Body of pancreas (tissue), 4 donors: ENCODE results near the gene CNGB1. TPM values are rescaled to one million over a fixed set of nuclear protein-coding genes. Genes with fewer than 3 reads are reported as not detected.

Experiments used
- ATAC-seq: fragments of 150-250 bp; one replicate; pipeline ENCODE4 v1.9.1; 2016
- DNase-seq, 4 donors: peaks; one replicate each; pipeline ENCODE4 v3.0.0-alpha.2; 2019
- H3K27ac ChIP-seq, 4 donors: fragments of 200-600 bp; sonication (generic); 1 replicate in 3 of 4; 2 replicates in 1 of 4; pipeline versions ENCODE4 v1.5.1 to v1.6.1; 2016 to 2019; ENCODE audit warnings: mild to moderate bottlenecking in 1 of 4, mixed read lengths in 1 of 4, moderate library complexity in 1 of 4
- H3K27me3 ChIP-seq, 2 donors: fragments of 200-600 bp; sonication (generic); one replicate each; pipeline ENCODE4 v1.6.0; 2016; ENCODE audit warnings: mild to moderate bottlenecking in 1 of 2
- H3K36me3 ChIP-seq, 2 donors: fragments of 200-600 bp; sonication (generic); replicated peaks in 1 of 2; 2 replicates each; pipeline ENCODE4 v1.5.1; 2016; ENCODE audit warnings: low read depth in 2 of 2; ENCODE audit not compliant: insufficient read depth in 1 of 2
- H3K4me1 ChIP-seq: fragments of 200-600 bp; sonication (generic); one replicate; pipeline ENCODE4 v1.6.0; 2016
- H3K4me3 ChIP-seq, 2 donors: fragments of 200-600 bp; sonication (generic); 1 replicate in 1 of 2; 2 replicates in 1 of 2; pipeline ENCODE4 v1.5.1; 2016 to 2019
- H3K9me3 ChIP-seq, 3 donors: fragments of 200-600 bp; sonication (generic); 1 replicate in 2 of 3; 2 replicates in 1 of 3; pipeline ENCODE4 v1.5.1; 2016
- POLR2A ChIP-seq, 3 donors: fragments of 450-650 bp; IDR thresholded peaks; one replicate each; pipeline ENCODE4 v1.6.1; 2016; ENCODE audit warnings: antibody characterized with exemption in 3 of 3, mild to moderate bottlenecking in 2 of 3
- WGBS, 2 donors: methylation state at CpG; one replicate each; pipeline ENCODE4 v1.1.5; 2017; 5-methylcytosine and 5-hydroxymethylcytosine counted together
- intact Hi-C: fragments of 100-400 bp; cut with DNase I; formaldehyde crosslinking; loops from one replicate; pipeline ENCODE4 v1.15.1; 2023
- total RNA-seq, 2 donors: library from RNA; depleted of rRNA; stranded (reverse); fragments of >200 nt; gene quantifications; one replicate each; pipeline ENCODE4 v1.1.0, GENCODE V29; 2016
- TF ChIP-seq, protein P1 (sequence below), 7 experiments: fragments of 450-650 bp in 4 of 7; fragments of 200-600 bp in 3 of 7; sonication (generic) in 3 of 7; IDR thresholded peaks; one replicate each; pipeline ENCODE4 v1.5.1; 2016 to 2019; ENCODE audit warnings: antibody characterized with exemption in 7 of 7

CNGB1 gene
- total RNA-seq, 2 donors from 2014 or later: not detected

DNA sequence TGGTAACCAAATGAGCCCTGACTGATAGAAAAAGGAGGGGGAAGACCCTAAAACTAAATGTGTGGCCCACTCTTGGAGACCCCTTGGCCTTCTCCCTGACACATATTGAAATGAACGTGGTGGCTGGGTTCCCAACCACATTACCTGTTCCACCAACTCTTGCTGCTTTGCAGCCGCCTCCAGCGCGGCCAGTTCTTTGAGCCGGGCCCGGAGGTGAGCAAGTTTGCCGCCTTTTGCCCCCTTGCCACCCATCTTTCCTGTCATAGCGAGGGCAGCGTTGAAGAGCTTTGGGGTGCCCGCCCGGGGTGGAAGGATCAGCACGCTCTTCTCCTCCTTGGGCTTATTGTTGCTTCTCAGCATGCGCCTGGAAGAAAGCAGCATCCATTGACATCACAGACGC is 83.2 kb downstream of the CNGB1 start:
- intact Hi-C loops: no loop called here
- WGBS, 2 donors: 89 to 98% methylated on average over 14 of the region's 14 CpGs

DNA sequence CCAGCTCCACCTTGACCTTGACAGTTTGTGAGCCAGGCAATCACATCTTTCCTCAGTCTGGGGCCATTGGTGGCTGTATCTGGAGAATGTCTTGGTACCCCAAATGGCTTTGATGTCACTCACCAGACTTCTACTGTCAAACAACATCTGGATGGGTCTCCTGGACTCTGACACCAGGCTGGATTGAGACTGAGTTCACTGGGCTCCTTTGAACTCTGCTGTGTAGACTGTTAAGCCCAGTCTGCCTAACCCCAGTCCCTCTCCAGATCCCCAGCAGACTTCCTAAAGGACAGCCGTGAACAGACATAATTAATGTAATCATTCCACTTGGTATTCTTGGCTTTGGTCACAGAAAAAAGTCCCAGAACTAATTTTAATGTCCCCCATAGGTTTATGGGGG is 84.5 kb downstream of the CNGB1 start:
- H3K27ac ChIP-seq: no peak overlapping the region
- H3K27me3 ChIP-seq: no peaks in the 10 kb centered on the region
- peaks cover 16% of the 10 kb centered on the region for H3K4me1 ChIP-seq
- H3K36me3 ChIP-seq: no peaks in the 10 kb centered on the region
- DNase-seq (no peak), ATAC-seq (no peak)
- H3K9me3 ChIP-seq: no peaks in the 10 kb centered on the region
- H3K4me3 ChIP-seq: no peak overlapping the region
- 87 to 89% methylated on average over 1 of the region's 1 CpG for WGBS, 2 donors
- no peak for TF ChIP-seq POLR2A (IDR thresholded peaks at IDR 0.05)
- TF ChIP-seq, protein P1, sequence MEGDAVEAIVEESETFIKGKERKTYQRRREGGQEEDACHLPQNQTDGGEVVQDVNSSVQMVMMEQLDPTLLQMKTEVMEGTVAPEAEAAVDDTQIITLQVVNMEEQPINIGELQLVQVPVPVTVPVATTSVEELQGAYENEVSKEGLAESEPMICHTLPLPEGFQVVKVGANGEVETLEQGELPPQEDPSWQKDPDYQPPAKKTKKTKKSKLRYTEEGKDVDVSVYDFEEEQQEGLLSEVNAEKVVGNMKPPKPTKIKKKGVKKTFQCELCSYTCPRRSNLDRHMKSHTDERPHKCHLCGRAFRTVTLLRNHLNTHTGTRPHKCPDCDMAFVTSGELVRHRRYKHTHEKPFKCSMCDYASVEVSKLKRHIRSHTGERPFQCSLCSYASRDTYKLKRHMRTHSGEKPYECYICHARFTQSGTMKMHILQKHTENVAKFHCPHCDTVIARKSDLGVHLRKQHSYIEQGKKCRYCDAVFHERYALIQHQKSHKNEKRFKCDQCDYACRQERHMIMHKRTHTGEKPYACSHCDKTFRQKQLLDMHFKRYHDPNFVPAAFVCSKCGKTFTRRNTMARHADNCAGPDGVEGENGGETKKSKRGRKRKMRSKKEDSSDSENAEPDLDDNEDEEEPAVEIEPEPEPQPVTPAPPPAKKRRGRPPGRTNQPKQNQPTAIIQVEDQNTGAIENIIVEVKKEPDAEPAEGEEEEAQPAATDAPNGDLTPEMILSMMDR (IDR thresholded peaks at IDR 0.05): no peak
- intact Hi-C loops: no loop called here

More for the DNA sequence above, 83.2 kb downstream of the CNGB1 start:
- no peak for ATAC-seq
- DNase-seq: no peak
- peaks cover 18% of the 10 kb centered on the region for H3K4me1 ChIP-seq
- H3K27me3 ChIP-seq: no peaks in the 10 kb centered on the region
- H3K9me3 ChIP-seq: no peaks in the 10 kb centered on the region
- no peaks in the 10 kb centered on the region for H3K36me3 ChIP-seq
- H3K27ac ChIP-seq: no peak overlapping the region
- no peak for TF ChIP-seq POLR2A (IDR thresholded peaks at IDR 0.05)
- TF ChIP-seq, protein P1 (IDR thresholded peaks at IDR 0.05): no peak
- H3K4me3 ChIP-seq: no peak overlapping the region

GRCh38 chr16:57884655-57885133 is 86.2 kb downstream of the CNGB1 start:
- DNase-seq (no peak), ATAC-seq (no peak)
- Histone ChIP-seq H3K27me3 (no peaks in the 10 kb centered on the region), H3K4me1 (peaks cover 4% of the 10 kb centered on the region), H3K27ac (no peak overlapping the region), H3K36me3 (no peaks in the 10 kb centered on the region), H3K9me3 (no peaks in the 10 kb centered on the region), H3K4me3 (no peak overlapping the region)
- TF ChIP-seq, protein P1 (IDR thresholded peaks at IDR 0.05): no peak
- no peak for TF ChIP-seq POLR2A (IDR thresholded peaks at IDR 0.05)
- WGBS, 2 donors: 58 to 73% methylated on average over 7 of the region's 7 CpGs
- intact Hi-C loops: no loop called here

DNA sequence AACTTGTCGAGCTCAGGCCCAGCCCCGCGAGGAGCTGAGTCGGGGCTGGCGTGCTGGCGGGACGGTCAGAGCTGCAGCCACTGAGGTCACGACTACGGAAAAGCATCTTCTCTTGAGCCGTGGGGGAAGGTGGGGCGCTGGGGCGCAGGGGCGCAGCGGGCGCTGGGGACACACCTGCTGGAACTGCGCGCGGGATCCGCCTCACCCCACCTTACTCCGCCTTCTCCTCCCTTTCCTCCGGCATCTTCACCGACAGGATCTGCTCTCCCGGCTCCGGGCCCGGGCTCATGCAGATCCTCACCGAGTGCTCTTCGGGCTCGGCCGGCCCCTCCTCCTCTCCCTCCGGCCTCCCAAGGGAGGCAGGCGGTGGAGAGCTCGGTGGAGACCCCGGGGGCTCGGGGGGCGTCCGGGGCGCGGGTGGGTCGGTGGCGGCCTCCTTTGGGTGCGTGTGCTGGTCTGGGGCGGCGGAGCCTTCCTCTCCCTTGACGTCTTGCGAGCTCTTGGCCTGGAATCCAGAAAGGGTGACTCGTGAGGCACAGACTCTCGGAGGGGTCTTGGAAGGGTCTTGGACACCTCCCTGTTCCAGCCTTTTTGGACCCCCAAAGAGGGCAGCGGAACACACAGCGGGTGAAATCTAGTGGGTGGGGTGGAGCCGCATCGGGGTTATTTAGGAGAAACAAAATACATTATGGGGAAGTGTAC is 86.8 kb downstream of the CNGB1 start:
- no peak for TF ChIP-seq POLR2A (IDR thresholded peaks at IDR 0.05)
- TF ChIP-seq, protein P1 (IDR thresholded peaks at IDR 0.05): no peak
- H3K27me3 ChIP-seq: no peaks in the 10 kb centered on the region
- H3K27ac ChIP-seq: no peak overlapping the region
- ATAC-seq: no peak
- no peaks in the 10 kb centered on the region for H3K4me1 ChIP-seq
- no peak overlapping the region for H3K4me3 ChIP-seq
- no peaks in the 10 kb centered on the region for H3K9me3 ChIP-seq
- intact Hi-C loops: no loop called here
- H3K36me3 ChIP-seq: no peaks in the 10 kb centered on the region
- DNase-seq: no peak
- 43 to 48% methylated on average over 31 to 41 of the region's 51 CpGs for WGBS, 2 donors

DNA sequence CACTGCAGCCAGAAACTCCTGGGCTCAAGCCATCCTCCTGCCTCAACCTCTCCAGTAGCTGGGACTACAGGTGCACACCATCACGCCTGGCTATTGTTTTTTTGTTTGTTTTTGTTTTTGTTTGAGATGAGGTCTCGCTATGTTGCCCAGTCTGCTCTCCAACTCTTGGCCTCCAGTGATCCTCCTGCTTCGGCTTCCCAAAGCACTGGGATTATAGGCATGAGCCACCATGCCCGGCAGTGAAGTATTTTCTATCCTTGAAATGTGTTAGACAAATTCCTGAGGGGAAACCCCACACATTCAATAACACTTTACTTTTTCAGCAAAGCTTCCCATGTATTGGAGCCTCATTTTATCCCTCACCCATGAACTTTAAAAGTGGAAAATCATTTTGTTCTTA is 87.4 kb downstream of the CNGB1 start:
- WGBS, 2 donors: 73 to 87% methylated on average over 4 of the region's 4 CpGs
- ATAC-seq (no peak), DNase-seq (no peak)
- Histone ChIP-seq H3K9me3 (no peaks in the 10 kb centered on the region), H3K27ac (no peak overlapping the region), H3K27me3 (no peaks in the 10 kb centered on the region), H3K4me3 (no peak overlapping the region), H3K36me3 (no peaks in the 10 kb centered on the region), H3K4me1 (no peaks in the 10 kb centered on the region)
- TF ChIP-seq POLR2A (IDR thresholded peaks at IDR 0.05): no peak
- TF ChIP-seq, protein P1 (IDR thresholded peaks at IDR 0.05): no peak
- intact Hi-C loops: no loop called here
